Measurements from ENCODE around the gene PSMA7.

DNA sequence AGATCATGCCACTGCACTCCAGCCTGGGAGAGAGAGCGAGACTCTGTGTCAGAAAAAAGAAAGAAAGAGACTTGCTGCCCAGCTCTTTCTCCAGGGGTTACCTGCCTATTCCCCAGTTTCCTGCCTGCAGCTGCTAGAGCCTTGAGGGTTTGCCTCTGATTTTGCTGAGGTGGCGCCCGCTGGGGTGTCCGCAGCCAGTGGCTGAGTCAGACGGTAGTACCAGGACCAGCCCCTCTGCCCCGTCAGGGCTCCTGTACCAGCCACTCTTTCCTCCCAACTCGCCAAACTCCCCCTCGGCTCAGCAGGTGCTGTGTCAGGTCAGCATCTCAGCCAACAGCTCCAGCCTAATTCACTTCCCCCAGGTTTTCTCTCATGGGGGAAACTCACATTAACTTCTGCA, 28.3 kb downstream of the PSMA7 start:
- no peak for TF ChIP-seq POLR2A (IDR thresholded peaks at IDR 0.05)
- TF ChIP-seq, protein P1, sequence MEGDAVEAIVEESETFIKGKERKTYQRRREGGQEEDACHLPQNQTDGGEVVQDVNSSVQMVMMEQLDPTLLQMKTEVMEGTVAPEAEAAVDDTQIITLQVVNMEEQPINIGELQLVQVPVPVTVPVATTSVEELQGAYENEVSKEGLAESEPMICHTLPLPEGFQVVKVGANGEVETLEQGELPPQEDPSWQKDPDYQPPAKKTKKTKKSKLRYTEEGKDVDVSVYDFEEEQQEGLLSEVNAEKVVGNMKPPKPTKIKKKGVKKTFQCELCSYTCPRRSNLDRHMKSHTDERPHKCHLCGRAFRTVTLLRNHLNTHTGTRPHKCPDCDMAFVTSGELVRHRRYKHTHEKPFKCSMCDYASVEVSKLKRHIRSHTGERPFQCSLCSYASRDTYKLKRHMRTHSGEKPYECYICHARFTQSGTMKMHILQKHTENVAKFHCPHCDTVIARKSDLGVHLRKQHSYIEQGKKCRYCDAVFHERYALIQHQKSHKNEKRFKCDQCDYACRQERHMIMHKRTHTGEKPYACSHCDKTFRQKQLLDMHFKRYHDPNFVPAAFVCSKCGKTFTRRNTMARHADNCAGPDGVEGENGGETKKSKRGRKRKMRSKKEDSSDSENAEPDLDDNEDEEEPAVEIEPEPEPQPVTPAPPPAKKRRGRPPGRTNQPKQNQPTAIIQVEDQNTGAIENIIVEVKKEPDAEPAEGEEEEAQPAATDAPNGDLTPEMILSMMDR (IDR thresholded peaks at IDR 0.05) = no peak

Data from body of pancreas (tissue), 4 donors.